ENCODE results near the gene EGFL6.

The EGFL6 gene, protein sequence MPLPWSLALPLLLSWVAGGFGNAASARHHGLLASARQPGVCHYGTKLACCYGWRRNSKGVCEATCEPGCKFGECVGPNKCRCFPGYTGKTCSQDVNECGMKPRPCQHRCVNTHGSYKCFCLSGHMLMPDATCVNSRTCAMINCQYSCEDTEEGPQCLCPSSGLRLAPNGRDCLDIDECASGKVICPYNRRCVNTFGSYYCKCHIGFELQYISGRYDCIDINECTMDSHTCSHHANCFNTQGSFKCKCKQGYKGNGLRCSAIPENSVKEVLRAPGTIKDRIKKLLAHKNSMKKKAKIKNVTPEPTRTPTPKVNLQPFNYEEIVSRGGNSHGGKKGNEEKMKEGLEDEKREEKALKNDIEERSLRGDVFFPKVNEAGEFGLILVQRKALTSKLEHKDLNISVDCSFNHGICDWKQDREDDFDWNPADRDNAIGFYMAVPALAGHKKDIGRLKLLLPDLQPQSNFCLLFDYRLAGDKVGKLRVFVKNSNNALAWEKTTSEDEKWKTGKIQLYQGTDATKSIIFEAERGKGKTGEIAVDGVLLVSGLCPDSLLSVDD

DNA sequence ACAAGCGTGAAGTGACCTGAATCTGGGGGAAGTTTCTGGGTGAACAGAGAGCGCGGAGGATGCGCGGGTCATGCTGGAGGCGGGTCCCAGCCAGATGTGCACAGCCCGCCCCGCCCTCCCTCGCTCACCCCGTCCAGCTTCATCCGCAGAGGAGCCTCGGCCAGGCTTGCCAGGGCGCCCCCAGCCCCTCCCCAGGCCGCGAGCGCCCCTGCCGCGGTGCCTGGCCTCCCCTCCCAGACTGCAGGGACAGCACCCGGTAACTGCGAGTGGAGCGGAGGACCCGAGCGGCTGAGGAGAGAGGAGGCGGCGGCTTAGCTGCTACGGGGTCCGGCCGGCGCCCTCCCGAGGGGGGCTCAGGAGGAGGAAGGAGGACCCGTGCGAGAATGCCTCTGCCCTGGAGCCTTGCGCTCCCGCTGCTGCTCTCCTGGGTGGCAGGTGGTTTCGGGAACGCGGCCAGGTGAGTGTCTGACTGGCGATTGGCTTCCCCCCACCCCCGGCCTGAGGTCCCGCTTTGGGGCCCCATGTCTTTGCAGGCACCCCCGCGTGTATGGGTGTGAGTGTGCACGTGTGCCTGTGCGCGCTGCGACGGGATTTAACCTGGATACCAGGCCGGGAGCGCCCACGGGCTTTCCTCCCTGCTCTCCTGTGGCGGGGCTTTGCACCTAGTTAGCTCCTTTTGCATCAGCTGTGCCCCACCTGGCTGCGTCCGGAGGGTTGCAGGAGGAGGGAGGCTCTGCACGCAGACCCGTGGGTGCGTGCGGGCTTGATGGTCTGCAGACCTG lies at the start of gene EGFL6:
TSS of gene EGFL6 (plus strand) at position 123 of the 782 bp plus-strand sequence. CDS start at position 384, 261 bp downstream.
- DNase-seq (ENCODE audit: low read depth in 2 of 2): no peak

DNA sequence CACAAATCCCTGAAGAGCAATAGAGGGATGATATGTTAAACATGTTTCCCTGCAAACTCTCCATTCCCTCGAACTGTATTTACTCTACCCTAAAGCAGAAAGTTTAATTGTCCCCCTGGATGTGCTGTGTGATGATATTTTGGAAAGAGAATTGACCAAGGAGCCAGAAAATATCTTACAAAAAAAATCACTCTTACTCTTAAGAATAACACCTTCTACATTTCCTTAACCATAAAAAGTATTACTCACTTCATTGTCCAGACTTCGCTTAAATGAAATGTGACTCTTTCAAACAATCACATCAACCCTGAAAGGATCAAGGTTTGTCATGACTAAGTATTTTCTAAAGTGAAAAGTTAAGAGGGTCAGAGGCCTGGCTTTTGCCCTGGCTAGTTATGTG lies 49.0 kb upstream of the EGFL6 start:
- no peak for DNase-seq (ENCODE audit: low read depth in 2 of 2)

DNA sequence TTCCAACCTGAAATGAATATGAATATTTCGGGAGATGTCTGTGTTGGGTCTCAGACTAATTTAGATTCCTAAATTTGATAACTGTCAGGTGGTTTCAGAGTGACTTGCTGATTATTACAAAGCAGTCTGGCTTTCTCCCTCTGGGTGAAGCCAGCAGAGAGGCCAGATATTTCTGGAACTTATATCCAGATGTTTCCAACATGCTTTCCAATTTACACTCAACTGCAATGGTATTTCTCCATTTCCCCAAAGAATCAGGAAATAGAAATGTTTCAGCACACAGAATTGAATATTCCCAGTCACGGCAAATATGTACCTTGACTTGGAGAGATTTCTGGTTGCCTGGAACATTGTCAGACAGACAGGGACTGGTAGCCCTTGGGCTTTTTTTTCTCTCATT lies 48.5 kb upstream of the EGFL6 start:
- no peak for DNase-seq (ENCODE audit: low read depth in 2 of 2)

DNA sequence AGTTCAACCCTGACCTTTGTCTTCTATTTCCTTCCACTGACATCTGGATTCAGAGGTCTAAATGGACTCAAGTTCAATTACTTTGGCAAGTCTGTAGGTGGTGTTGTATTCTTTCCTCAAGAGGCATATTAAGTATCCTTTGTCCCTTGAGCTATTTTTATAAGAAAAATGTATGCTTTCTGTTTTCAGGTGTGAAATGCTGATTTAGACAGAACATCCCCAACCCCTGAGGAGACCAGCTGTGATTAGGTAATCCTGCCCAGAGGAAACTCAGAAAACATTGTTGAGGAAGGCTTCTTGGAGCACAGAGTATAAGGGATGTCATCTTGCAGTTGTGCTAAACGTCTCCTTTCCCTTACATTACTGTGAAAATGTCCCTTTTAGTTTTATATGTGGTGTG lies 46.6 kb upstream of the EGFL6 start:
- no peak for DNase-seq (ENCODE audit: low read depth in 2 of 2)

DNA sequence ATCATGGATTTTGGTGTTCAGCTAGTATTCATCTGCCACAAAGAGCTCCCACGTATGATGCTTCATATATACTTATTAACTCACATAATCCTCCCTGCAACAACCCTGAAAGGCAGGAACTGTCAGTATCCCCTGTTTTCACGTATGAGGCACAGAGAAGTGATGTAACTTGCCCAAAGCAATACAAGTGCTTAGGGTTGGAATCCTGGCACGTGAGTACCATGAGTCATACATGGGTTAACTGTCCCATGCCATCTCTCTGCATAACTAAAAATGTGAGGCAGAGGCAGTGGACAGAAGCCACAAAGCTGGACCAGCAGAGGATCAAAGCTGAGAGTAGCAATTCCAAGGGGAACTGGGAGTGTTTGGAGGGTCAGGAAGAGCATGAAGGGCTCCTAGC lies 35.7 kb upstream of the EGFL6 start:
- no peak for DNase-seq (ENCODE audit: low read depth in 2 of 2)

DNA sequence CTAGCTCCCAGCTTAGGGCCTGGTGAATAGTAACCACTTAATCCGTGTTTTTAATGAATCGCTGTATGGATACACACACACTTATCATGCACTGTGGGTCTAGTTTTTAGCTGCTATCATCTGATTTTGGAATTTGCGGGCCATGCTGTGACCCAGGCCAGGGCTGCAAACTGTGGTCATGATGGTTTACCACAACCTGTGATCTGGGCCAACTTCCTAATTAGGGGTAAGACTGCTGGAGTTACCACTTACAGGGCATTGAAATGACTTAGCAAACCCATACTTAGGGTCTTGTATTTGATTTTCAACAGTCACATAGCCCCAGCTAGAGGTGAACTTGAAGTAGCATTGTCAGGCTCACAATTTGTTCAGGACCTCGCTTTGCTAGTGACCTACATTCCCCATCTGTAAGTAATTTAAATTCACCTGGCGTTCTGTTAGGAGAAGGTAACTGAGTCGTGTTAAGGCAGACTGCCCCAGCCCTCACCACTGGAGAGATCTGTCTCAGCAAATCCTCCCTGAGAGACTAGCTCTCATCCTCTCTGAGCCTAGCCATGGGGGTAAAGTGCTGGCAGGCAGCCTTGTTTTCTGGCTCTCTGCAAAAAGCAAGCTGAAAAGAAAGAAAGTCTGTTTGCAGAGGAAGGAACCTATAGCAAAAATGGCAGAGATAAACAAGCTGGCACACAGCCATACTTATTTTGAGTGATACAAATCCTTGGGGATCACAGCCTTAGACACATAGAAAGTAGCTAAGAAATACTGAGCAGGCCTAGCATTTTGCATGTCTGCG lies 33.8 kb upstream of the EGFL6 start:
- DNase-seq (ENCODE audit: low read depth in 2 of 2): no peak

DNA sequence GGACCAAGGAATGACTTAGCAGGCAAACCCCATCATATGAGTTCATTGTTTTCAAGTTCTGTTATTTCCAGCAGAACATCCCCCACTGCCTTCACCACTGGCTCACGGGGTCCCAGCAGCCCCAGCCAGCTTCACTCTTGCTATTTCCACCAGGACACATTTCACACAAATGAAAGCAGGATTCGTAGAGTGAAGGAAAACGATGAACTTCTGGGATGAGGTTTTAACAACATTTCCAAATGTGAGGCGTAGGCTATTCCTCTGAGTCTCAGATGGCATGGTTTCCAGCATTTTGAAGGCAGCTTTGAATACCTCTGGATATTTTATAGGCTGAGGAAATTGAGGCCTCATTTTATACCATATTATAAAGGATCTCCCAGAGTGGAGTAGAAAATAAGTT lies 32.9 kb upstream of the EGFL6 start:
- no peak for DNase-seq (ENCODE audit: low read depth in 2 of 2)

DNA sequence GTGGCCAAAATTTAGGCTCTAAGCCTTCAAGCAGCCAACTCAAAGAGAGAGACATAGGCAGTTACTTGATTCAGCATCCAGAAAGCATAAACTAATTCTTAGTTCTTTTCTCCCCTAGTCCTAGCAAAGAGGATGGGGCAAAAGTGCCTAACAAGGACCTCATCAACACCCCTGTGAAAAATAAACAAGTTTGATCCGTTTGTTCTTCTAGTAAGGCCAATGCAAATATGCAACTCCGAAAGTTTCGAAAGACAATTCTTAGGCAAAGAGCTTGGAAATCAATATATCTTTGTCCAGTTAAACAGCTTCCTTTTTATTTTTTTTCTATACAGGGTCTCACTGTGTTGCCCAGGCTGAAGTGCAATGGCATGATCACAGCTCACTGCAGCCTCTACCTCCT lies 31.0 kb upstream of the EGFL6 start:
- no peak for DNase-seq (ENCODE audit: low read depth in 2 of 2)

DNA sequence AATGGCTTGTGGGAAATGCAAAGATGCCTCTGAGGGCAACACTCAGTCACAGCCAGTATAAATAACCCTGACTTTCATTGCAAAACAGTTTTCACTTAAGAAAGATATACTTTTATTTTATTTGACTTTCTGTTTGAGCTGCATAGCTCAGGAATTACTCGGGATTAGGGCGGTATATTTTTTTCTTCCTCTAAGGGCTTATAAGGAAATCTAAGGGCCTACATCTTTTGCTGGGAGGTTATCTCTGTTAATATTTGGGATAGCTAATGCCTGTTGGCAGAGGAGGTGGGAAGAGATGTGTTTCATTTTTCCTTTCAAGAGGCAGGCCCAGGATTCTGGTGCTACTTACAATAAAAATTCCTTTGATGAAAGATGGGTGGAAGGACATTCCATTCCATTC lies 28.8 kb upstream of the EGFL6 start:
- DNase-seq (ENCODE audit: low read depth in 2 of 2): no peak

DNA sequence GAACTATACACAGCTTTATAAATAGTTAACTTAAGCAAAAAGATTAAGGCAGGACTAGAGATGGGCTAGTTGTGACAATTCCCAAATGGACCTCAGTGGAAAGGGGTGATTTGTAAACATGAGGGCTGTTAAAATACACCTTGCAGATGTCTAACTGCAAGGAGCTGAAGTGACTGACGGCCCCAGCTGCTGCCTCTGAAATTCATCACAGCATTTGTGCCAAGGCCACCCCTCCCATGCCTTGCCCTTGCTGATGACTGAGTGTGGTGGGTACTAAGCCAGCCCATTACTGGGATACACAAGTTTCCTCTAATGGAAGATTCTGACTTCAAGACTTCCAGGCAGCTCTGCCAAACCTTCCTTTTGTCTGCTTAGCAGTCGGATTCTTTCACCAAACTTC lies 23.7 kb upstream of the EGFL6 start:
- DNase-seq (ENCODE audit: low read depth in 2 of 2): no peak

DNA sequence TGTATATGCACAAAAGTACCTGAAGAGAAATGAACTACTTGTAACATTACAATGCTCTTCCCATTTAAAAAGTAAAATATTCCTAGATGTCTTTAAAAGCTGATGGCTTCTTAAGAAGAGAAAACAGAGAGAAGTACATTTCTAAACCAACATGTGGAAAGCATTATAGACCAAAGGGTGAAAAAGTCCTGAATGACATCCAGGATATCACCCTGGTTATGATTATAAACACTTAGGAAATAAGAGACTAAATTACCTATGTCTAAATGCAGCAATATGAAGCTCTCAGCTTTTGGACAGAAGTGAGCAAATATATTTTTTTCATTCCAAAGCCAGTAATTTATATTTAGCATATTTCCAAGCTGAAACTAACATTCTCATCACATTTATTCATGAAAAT lies 21.7 kb upstream of the EGFL6 start:
- no peak for DNase-seq (ENCODE audit: low read depth in 2 of 2)

DNA sequence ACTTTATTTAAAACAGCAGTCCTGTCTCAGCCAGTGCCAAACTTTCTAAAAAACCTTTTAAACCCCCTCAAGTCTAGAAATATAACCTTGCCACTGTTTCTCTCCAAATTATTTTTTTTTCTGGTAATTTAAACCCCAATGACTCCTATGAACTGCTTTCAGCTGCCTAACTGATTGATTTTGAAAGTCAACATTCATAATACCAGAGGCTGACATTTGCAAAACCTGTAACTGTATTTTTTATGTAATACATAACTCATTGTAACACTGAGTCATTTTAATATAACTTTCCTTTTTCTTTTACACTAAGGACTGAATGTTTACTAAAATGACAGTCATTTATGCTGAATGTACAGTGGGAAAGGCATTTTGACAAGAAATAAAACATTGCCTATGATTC lies 19.1 kb upstream of the EGFL6 start:
- no peak for DNase-seq (ENCODE audit: low read depth in 2 of 2)

DNA sequence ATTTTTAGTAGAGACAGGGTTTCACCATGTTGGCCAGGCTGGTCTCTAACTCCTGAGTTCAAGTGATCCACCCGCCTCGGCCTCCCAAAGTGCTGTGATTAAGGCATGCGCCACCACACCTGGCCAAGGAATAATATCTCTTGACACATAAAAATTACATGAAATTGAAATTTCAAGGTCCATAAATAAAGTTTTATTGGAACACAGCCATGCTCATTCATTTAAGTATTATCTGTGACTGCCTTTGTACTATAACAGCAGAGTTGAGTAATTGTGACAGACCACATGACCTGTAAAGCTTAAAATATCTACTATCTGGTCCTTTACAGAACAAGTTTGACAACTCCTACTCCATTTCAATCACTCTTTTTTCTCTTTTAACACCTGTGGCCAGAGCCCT lies 17.8 kb upstream of the EGFL6 start:
- no peak for DNase-seq (ENCODE audit: low read depth in 2 of 2)

DNA sequence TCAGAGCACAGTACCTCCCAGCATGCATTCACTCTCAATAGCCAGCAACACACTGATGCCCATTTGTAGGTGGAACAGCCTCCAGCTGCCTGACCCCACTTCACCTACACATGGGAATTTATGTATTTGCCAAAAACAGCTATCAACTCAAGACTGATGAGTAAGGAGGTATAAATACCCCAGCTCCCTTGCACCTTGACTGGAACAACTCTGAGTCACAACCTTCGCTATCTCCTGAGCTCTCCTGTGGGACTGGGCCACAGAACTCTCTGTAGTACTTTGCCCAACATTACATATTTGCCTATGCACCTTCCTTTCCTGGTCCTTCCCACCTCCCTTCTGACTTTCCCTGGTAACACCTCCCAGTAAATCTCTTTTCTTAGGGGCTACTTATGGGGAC lies 16.5 kb upstream of the EGFL6 start:
- DNase-seq (ENCODE audit: low read depth in 2 of 2): no peak

DNA sequence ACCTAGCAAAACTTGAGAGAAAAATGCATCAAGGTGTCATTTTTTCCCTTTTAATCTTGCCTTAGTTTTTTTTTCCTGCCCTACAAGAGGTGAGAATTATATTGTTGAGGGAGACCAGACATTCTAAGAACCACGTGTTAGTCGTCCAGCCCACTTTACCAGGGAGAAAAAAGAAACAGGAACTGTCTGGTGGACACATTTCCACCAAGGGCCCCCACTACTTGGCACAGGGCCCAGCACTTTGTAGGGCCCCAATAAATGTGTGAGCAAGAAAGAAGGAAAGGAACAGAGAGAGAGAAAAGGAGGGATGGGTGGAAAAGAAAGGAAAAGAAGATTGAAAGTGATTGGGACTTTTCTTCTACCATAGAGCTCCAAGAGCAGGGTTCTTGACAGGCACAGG lies 3.9 kb upstream of the EGFL6 start:
- DNase-seq (ENCODE audit: low read depth in 2 of 2): no peak

DNA sequence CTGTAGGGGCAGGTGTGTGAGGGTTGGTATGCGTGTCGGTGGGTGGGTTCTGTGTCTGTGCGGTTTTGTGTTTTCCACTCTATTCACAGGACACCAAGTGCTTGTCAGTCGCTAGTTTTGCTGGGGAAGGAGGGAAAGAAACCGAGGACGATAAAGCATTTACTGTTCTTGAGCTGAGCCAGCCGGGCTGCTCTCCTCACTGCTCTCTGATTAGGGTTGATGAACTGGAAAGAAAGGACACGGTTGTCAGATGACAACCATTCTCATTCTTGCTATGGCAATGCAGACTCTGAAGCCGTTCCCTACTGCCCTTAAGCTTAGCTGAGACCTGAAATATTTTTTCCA lies 832 bp downstream of the EGFL6 start:
- no peak for DNase-seq (ENCODE audit: low read depth in 2 of 2)

DNA sequence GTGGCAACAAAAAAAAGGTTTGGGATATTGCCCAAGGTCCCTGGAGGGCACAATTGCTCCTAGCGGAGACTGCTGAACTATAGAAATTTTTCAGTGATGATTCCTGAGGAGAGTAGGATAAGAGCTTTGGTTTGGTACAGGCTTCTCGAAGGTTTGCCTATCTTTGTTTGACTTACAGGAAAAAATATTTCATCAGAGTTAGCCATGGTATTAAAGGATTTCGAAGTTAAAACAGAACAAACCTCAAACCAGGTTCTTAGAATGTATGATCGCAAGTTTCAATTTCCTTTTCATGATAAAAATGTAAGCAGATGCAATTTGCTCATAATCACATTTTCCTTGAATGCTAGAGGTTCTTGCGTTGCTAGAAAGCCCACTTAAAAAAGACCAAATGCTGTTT lies 1.7 kb downstream of the EGFL6 start:
- no peak for DNase-seq (ENCODE audit: low read depth in 2 of 2)

DNA sequence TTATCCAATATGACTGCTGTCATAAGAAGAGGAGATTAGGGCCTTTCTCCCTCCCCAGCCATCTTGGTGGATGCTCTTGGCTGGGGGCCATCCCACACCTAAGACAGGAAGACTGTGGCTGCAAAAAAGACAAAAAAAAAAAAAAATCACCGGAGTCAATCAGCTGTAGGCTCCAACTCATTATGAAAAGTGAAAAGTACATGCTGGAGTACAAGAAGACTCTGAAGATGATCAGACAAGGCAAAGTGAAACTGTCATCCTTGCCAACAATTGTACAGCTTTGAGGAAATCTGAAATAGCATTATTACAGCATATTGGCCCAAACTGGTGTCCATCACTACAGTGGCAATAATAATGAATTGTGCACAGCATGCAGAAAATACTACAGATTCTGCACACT lies 5.2 kb downstream of the EGFL6 start:
- DNase-seq (ENCODE audit: low read depth in 2 of 2): no peak

DNA sequence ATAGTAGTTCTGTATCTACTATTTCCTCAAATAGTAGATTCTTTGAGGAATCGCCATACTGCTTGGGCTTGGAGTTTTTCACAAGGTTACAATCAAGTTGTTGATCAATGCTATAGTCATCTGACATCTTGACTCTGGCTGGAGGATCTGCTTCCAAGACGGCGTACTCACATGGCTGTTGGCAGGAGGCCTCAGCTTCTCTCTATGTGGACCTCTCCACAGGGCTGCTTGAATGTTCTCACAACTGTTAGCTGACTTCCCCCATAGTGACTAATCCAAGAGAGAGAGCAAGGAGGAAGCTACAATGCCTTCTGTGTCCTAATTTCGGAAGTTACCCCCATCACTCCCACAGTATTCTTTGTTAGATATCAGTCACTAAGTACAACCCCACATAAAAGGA lies 10.3 kb downstream of the EGFL6 start:
- DNase-seq (ENCODE audit: low read depth in 2 of 2): no peak

DNA sequence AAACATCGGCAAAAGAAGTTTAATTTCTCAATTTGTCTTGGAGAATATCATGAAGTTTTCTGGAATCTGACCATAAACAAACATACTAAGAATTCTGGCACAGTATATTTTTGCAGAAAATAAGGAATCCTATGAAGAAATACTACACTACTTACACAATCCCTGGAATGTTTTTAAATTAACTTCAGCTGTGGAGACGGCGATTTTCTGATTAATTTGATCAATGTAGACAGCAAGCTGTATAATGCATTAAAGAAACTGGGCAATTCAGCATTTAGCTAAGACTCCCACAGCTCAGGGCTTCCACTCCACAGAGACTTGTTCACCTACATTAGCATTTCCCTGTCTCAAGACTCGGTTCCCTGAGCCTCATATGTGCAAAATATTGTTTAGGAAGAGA lies 12.2 kb downstream of the EGFL6 start:
- DNase-seq (ENCODE audit: low read depth in 2 of 2): no peak

DNA sequence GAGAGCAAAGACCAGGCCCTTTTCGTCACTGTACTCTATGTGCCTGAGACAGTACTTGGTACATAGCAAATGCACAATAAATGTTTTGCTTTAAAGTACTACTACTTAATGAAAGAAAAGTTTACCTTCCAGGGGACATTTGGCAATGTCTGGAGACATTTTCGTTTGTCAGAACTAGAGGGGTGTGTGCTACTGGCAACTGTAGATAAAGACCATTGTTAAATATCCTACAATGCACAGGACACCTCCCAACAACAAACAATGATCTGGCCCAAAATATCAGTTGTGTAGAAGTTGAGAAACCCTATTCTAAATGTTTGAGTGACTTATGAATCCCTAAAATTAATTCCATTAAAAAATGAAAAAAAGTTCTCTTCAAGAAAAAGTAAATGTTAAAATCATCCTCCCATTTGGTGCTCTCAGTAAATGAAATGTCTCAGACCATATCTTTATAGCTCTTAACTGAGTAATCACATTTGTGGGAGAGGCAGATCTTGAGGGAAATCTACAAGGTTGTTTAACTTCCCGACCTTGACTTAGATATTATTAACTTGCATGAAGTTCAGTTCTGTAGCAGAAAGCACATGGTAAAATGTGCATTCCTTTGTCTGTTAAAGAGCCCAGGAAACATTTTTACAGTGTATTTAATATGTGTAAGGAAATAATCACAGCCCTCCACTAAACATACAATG lies 18.5 kb downstream of the EGFL6 start:
- no peak for DNase-seq (ENCODE audit: low read depth in 2 of 2)

DNA sequence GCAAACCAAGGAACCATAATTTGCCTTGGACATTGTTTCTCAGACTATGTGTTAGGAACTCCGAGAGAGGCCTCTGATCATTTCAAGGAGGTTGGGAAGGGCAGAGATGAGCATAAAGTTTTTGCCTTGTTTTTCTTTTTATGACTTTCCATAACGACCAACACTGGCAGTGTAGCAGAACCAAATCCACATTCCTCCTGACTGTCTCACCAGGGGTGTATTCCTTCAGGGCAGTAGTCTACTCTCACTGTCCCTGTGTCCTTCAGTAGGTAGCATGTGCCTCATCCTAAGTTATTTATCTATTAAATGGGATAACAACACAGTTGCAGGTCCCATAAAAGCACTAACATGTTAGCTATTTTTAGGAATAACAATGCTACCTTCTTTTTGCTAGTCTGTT lies 20.8 kb downstream of the EGFL6 start:
- no peak for DNase-seq (ENCODE audit: low read depth in 2 of 2)
